OCI-LY7 (cell line): ENCODE data around the gene SELENBP1. TPM values are rescaled to one million over a fixed set of nuclear protein-coding genes. Genes with fewer than 3 reads are reported as not detected.

ENCODE experiments used
- BruUV-seq: library from RNA; stranded (reverse); fragments of 400-500 nt; replicated peaks from 2 replicates; lab custom pipeline; 2021; lab: Mats Ljungman, UMichigan
- CTCF ChIA-PET: fragments of 300-600 bp; sonication (Branson Sonifier 250); formaldehyde crosslinking; loops from one replicate; lab custom pipeline; 2022; ENCODE audit warnings: antibody characterized with exemption; ENCODE audit not compliant: unreplicated experiment; lab: Charles Lee
- POLR2A ChIA-PET: fragments of 300-600 bp; sonication (Branson Sonifier 250); formaldehyde crosslinking; loops from one replicate; lab custom pipeline; 2022; ENCODE audit warnings: antibody characterized with exemption; lab: Charles Lee
- DNase-seq: peaks from one replicate; pipeline ENCODE4 v3.0.0-alpha.2; 2015; ENCODE audit warnings: low spot score
- H2AFZ ChIP-seq: fragments of 200-600 bp; sonication (generic), shearing (Covaris generic); 2 replicates; pipeline ENCODE4 v1.6.1; 2014; ENCODE audit warnings: mild to moderate bottlenecking, antibody characterized with exemption, low read length, moderate library complexity
- H3K27ac ChIP-seq: fragments of 200-600 bp; sonication (generic); 2 replicates; pipeline ENCODE4 v1.5.1; 2014; ENCODE audit warnings: mixed run types, low read depth, mild to moderate bottlenecking, moderate library complexity, low read length, inconsistent platforms; ENCODE audit not compliant: poor library complexity, severe bottlenecking
- H3K36me3 ChIP-seq: fragments of 200-600 bp; sonication (generic); 2 replicates; pipeline ENCODE4 v1.6.1; 2014; ENCODE audit warnings: mild to moderate bottlenecking, antibody characterized with exemption, low read length, moderate library complexity, mixed read lengths; ENCODE audit not compliant: insufficient read depth
- H3K4me1 ChIP-seq: fragments of 200-600 bp; sonication (generic); 2 replicates; pipeline ENCODE4 v1.5.1; 2014; ENCODE audit warnings: mild to moderate bottlenecking, low read length; ENCODE audit not compliant: insufficient read depth, poor library complexity, severe bottlenecking
- H3K4me2 ChIP-seq: fragments of 200-600 bp; sonication (generic); 2 replicates; pipeline ENCODE4 v1.6.1; 2014; ENCODE audit warnings: mild to moderate bottlenecking, low read length
- H3K4me3 ChIP-seq: fragments of 200-600 bp; sonication (generic); 2 replicates; pipeline ENCODE4 v1.5.1; 2014; ENCODE audit warnings: mild to moderate bottlenecking, low read depth, low read length; ENCODE audit not compliant: poor library complexity, severe bottlenecking
- H3K79me2 ChIP-seq: fragments of 200-600 bp; sonication (generic); 2 replicates; pipeline ENCODE4 v1.6.1; 2016; ENCODE audit warnings: low read depth, mild to moderate bottlenecking, low read length, moderate library complexity, mixed read lengths; ENCODE audit not compliant: insufficient read depth
- H3K9me2 ChIP-seq: fragments of 200-600 bp; sonication (generic); 2 replicates; pipeline ENCODE4 v1.6.1; 2016; ENCODE audit warnings: mild to moderate bottlenecking, low read length, mixed read lengths; ENCODE audit not compliant: insufficient read depth
- H3K9me3 ChIP-seq: fragments of 200-600 bp; sonication (generic); 2 replicates; pipeline ENCODE4 v1.6.1; 2014; ENCODE audit warnings: mild to moderate bottlenecking, mixed run types, low read length, mixed read lengths
- H4K20me1 ChIP-seq: fragments of 200-600 bp; sonication (generic); 2 replicates; pipeline ENCODE4 v1.6.1; 2014; ENCODE audit warnings: mild to moderate bottlenecking, antibody characterized with exemption, low read length, moderate library complexity, mixed read lengths; ENCODE audit not compliant: insufficient read depth
- EZH2phosphoT487 ChIP-seq: fragments of 200-600 bp; sonication (generic); IDR thresholded peaks from 2 replicates; pipeline ENCODE4 v1.6.1; 2018; ENCODE audit warnings: low read depth, borderline replicate concordance, mild to moderate bottlenecking, mixed run types, antibody characterized with exemption, low read length, moderate library complexity, mixed read lengths
- intact Hi-C: fragments of 100-400 bp; cut with micrococcal nuclease; formaldehyde crosslinking; loops from one replicate; pipeline ENCODE4 v1.10.0; 2022; ENCODE audit not compliant: unreplicated experiment
- total RNA-seq, 2 experiments: library from RNA; depleted of rRNA in 1 of 2; stranded (reverse); fragments of >200 nt in 1 of 2; shearing (Covaris generic) in 1 of 2; gene quantifications; 2 replicates each; pipeline ENCODE4 v1.2.3, GENCODE V29; 2014 to 2022
- TF ChIP-seq, protein P1 (sequence below): fragments of 200-600 bp; sonication (generic); conservative IDR thresholded peaks from 2 replicates; pipeline ENCODE4 v1.5.1; 2014; ENCODE audit warnings: mild to moderate bottlenecking, antibody characterized with exemption, low read length, moderate library complexity, mixed read lengths

The SELENBP1 gene
- total RNA-seq, 2 experiments from 2014 or later: not detected

GRCh38 chr1:151407304-151407703 lies 34.8 kb upstream of the SELENBP1 start:
- Histone ChIP-seq H3K27ac (no peak overlapping the region), H3K4me1 (no peaks in the 10 kb centered on the region), H3K36me3 (peaks cover 98% of the 10 kb centered on the region), H3K9me2 (no peaks in the 10 kb centered on the region), H2AFZ (no peak overlapping the region), H3K4me3 (no peak overlapping the region), H3K79me2 (no peaks in the 10 kb centered on the region), H3K9me3 (no peaks in the 10 kb centered on the region), H4K20me1 (0 out of 2 replicates have a peak, but pooled peaks cover 8% of the 10 kb centered on the region), H3K4me2 (no peak overlapping the region)
- TF ChIP-seq, protein P1, sequence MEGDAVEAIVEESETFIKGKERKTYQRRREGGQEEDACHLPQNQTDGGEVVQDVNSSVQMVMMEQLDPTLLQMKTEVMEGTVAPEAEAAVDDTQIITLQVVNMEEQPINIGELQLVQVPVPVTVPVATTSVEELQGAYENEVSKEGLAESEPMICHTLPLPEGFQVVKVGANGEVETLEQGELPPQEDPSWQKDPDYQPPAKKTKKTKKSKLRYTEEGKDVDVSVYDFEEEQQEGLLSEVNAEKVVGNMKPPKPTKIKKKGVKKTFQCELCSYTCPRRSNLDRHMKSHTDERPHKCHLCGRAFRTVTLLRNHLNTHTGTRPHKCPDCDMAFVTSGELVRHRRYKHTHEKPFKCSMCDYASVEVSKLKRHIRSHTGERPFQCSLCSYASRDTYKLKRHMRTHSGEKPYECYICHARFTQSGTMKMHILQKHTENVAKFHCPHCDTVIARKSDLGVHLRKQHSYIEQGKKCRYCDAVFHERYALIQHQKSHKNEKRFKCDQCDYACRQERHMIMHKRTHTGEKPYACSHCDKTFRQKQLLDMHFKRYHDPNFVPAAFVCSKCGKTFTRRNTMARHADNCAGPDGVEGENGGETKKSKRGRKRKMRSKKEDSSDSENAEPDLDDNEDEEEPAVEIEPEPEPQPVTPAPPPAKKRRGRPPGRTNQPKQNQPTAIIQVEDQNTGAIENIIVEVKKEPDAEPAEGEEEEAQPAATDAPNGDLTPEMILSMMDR: no peak
- TF ChIP-seq EZH2phosphoT487: no peak
- intact Hi-C loops: no loop called here
- no peak for DNase-seq
- BruUV-seq: no TSS peak
- ChIA-PET CTCF (no interaction called here), POLR2A (interaction anchor here (0.6 to 0.7 kb wide), 2 partner anchors 48 to 96 kb away, joined by 6 to 8 read pairs; no protein-coding TSS in a partner anchor)

GRCh38 chr1:151406176-151406575 lies 33.7 kb upstream of the SELENBP1 start:
- no peak for DNase-seq
- TF ChIP-seq, protein P1: no peak
- no peaks in the 10 kb centered on the region for H3K4me1 ChIP-seq
- no peaks in the 10 kb centered on the region for H3K9me2 ChIP-seq
- intact Hi-C loops: no loop called here
- BruUV-seq: no TSS peak
- peaks cover 2% of the 10 kb centered on the region; the same call in 1 of the 2 replicates for H3K79me2 ChIP-seq
- 0 out of 2 replicates have a peak, but pooled peaks cover 4% of the 10 kb centered on the region for H4K20me1 ChIP-seq
- CTCF ChIA-PET: no interaction called here
- no peak overlapping the region for H3K4me2 ChIP-seq
- peaks cover 98% of the 10 kb centered on the region for H3K36me3 ChIP-seq
- H2AFZ ChIP-seq: no peak overlapping the region
- H3K27ac ChIP-seq: no peak overlapping the region
- no peak overlapping the region for H3K4me3 ChIP-seq
- H3K9me3 ChIP-seq: no peaks in the 10 kb centered on the region
- POLR2A ChIA-PET: interaction anchor here (0.6 to 1.2 kb wide), 3 partner anchors 13 to 357 kb away, joined by 3 to 5 read pairs (median 3); partner anchors contain the start of gene MRPL9

DNA sequence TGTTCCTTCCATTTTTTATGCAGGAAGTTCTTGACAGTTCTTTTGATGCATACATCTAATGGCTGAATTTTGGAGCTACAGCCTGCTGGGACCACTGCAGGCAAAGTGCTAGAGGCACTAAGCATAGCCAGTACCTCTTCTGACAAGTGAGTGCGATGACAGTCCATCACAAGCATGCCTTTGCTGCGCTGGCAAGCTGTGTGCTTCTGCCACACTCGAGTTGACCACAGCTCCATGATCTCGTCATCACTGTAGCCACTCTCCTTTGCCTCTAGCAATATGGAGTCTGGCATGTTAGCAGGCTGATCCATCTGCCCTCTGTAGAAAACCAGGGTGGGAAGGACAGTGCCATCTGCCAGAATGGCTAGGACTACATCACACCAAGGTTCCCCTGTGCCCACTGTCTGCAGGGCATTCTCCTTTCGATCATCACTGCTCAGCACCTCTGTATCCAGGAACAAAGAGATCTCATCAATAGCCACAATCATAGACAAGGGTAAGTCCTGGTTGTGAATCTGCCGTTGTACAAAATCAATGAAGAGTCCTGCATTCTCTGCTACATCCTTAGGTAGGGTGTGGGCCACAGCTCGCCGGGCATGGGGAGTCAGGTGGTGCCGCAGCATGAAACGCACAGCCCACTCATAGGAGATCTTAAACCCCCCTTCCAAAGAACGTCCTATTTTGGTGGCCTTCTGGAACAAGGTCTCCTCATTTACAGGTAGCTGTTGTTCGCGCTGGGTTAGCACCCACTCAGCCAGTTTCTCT lies 32.9 kb upstream of the SELENBP1 start:
- H3K4me1 ChIP-seq: peaks cover 7% of the 10 kb centered on the region
- peaks cover 10% of the 10 kb centered on the region; the same call in 1 of the 2 replicates for H3K79me2 ChIP-seq
- no peak overlapping the region for H3K27ac ChIP-seq
- H3K4me3 ChIP-seq: no peak overlapping the region
- no peaks in the 10 kb centered on the region for H3K9me2 ChIP-seq
- POLR2A ChIA-PET: interaction anchor here (0.6 to 1.2 kb wide), 6 partner anchors 13 to 458 kb away, joined by 3 to 5 read pairs (median 3); partner anchors contain the start of gene MRPL9
- 0 out of 2 replicates have a peak, but pooled peaks cover 4% of the 10 kb centered on the region for H4K20me1 ChIP-seq
- no peak overlapping the region for H3K4me2 ChIP-seq
- no peak overlapping the region for H2AFZ ChIP-seq
- intact Hi-C loops: no loop called here
- CTCF ChIA-PET: no interaction called here
- no peaks in the 10 kb centered on the region for H3K9me3 ChIP-seq
- BruUV-seq: no TSS peak
- DNase-seq: no peak
- H3K36me3 ChIP-seq: peaks cover 98% of the 10 kb centered on the region
- TF ChIP-seq, protein P1: no peak
- TF ChIP-seq EZH2phosphoT487: no peak
